ENCODE data around the gene ADGRG3.

Gene ADGRG3

GRCh38 chr16:57730771-57731730 is 62.9 kb downstream of the ADGRG3 start:
- Histone ChIP-seq H3K27ac (peak overlapping the region in 1 of 2 donors; percentile 29), H3K4me3 (no peak overlapping the region)
- no peak for TF ChIP-seq CTCF (IDR thresholded peaks at IDR 0.05)
- DNase-seq (ENCODE audit: low spot score): no peak

DNA sequence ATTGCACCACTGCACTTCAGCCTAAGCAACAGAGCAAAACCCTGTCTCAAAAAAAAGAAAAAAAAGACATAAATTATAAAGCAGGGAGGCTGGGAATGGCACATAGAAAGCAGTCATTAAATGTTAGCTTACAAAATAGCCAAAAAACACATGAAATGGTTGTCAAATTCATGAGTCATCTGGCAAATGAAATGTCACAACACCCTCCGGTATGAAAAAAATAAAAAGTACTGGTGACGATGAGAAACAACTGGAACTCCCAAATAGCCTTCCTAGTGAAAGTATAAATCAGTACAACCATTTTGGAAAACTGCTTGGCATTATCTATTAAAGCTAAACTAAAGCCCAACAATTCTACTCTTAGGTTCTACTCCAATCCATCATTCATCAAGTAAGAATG is 63.9 kb downstream of the ADGRG3 start:
- TF ChIP-seq CTCF (IDR thresholded peaks at IDR 0.05): no peak
- Histone ChIP-seq H3K4me3 (no peak overlapping the region), H3K27ac (peak overlapping the region in 1 of 2 donors; percentile 43)
- DNase-seq (ENCODE audit: low spot score): no peak

DNA sequence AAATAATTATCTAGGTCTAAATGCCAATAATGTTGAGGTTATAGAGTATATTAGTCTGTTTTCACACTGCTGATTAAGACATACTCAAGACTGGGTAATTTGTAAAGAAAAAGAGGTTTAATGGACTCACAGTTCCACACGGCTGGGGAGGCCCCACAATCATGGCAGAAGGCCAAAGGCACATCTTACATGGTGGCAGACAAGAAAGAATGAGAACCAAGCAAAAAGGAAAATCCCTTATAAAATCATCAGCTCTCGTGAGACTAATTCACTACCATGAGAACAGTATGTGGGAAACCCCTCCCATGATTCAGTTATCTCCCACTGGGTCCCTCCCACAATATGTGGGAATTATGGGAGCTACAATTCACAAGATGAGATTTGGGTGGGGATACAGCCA is 64.6 kb downstream of the ADGRG3 start:
- Histone ChIP-seq H3K27ac (peak overlapping the region in 1 of 2 donors; percentile 43), H3K4me3 (no peak overlapping the region)
- TF ChIP-seq CTCF (IDR thresholded peaks at IDR 0.05): no peak
- DNase-seq (ENCODE audit: low spot score): no peak

DNA sequence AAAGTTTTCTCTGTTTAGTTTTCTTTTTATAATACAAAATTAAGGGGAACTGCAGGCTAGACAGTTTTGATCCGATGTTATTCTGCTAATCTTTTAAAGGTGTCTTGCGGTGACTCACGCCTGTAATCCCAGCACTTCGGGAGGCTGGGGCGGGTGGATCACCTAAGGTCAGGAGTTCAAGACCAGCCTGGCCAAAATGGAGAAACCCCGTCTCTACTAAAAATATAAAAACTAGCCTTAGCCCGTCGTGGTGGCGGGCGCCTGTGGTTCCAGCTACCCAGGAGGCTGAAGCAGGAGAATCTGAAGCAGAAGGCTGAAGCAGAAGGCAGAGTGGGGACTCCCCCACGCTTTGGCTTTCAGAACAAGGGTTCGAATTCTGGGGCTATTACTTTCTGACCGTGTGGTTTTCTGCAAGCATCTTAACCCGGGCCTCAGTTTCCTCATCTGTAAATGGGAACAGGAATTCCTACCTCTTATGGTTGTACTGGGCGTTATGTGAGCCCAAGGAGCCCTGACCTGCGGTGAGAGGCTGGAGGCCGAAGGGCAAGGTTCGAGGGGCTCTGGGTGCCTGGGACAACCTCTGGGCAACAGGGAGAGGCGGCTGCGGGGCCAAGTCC is 66.3 kb downstream of the ADGRG3 start:
- no peak for TF ChIP-seq CTCF (IDR thresholded peaks at IDR 0.05)
- no peak for DNase-seq (ENCODE audit: low spot score)
- H3K4me3 ChIP-seq: peak overlapping the region; percentile 92

GRCh38 chr16:57734925-57735754 is 67.0 kb downstream of the ADGRG3 start:
- peak overlapping the region; percentile 97 for H3K4me3 ChIP-seq

More for the DNA sequence above, 66.3 kb downstream of the ADGRG3 start:
- H3K27ac ChIP-seq: peak overlapping the region; percentile 80 to 95

More at GRCh38 chr16:57734925-57735754, 67.0 kb downstream of the ADGRG3 start:
- TF ChIP-seq CTCF (IDR thresholded peaks at IDR 0.05): no peak
- H3K27ac ChIP-seq: peak overlapping the region; percentile 80 to 95
- peak; percentile 99 for DNase-seq (ENCODE audit: low spot score)

Data from coronary artery (tissue), 2 donors.